ENCODE data around the gene GNG12.

- no peak for TF ChIP-seq CTCF (IDR thresholded peaks at IDR 0.05)
- no peak for TF ChIP-seq POLR2A (IDR thresholded peaks at IDR 0.05)
These were observed 2.6 kb upstream of the GNG12 start for GRCh38 chr1:67835663-67836452.

Data from adrenal gland (tissue), 5 donors.